CD4-positive, alpha-beta T cell treated with Interleukin-2 at 100 ng/mL for 4 hours (primary cell): ENCODE measurements around the gene MYOZ3.

Source experiments
- DNase-seq: peaks from one replicate; pipeline ENCODE4 v3.0.0-alpha.2; 2020; ENCODE audit warnings: low spot score

MYOZ3 gene

GRCh38 chr5:150703762-150704161 lies 42.7 kb downstream of the MYOZ3 start:
- DNase-seq: no peak

- no peak for DNase-seq
Observed at GRCh38 chr5:150706776-150707390, 45.8 kb downstream of the MYOZ3 start.

- no peak for DNase-seq
Observed at GRCh38 chr5:150710165-150710564, 49.1 kb downstream of the MYOZ3 start.

- no peak for DNase-seq
Observed at GRCh38 chr5:150723845-150724244, 62.8 kb downstream of the MYOZ3 start.
